Measurements from ENCODE around the gene GGT6.

Gene GGT6

GRCh38 chr17:4559139-4559791 lies 1.1 kb downstream of the GGT6 start:
- Histone ChIP-seq H2AFZ (ENCODE audit: low read length) (no peak overlapping the region), H3K79me2 (ENCODE audit: insufficient read depth, low read length) (peaks cover 19% of the 10 kb centered on the region), H3K9ac (ENCODE audit: low read depth, low read length, poor library complexity, severe bottlenecking) (no peak overlapping the region), H3K4me1 (ENCODE audit: insufficient read depth, low read length, poor library complexity, severe bottlenecking) (peaks cover 34% of the 10 kb centered on the region), H3K27me3 (ENCODE audit: insufficient read depth, low read length, poor library complexity, severe bottlenecking) (no peaks in the 10 kb centered on the region), H3K4me2 (ENCODE audit: low read depth, low read length, poor library complexity, severe bottlenecking) (no peak overlapping the region), H3K4me3 (ENCODE audit: low read length, poor library complexity, severe bottlenecking) (no peak overlapping the region), H4K20me1 (ENCODE audit: insufficient read depth, low read length, poor library complexity, severe bottlenecking) (peaks cover 7% of the 10 kb centered on the region), H3K9me3 (ENCODE audit: insufficient read depth, low read depth, low read length) (no peaks in the 10 kb centered on the region), H3F3A (ENCODE audit: low read depth) (no peaks in the 10 kb centered on the region), H3K9me2 (replicated peaks; ENCODE audit: low read depth, low read length) (no peaks in the 10 kb centered on the region), H3K36me3 (ENCODE audit: insufficient read depth, low read length) (no peaks in the 10 kb centered on the region)
- TF ChIP-seq EZH2phosphoT487 (IDR thresholded peaks at IDR 0.05; ENCODE audit: borderline replicate concordance) = no peak
- TF ChIP-seq CTCF (conservative IDR thresholded peaks at IDR 0.05; ENCODE audit: low read length) = no peak

- peaks cover 27% of the 10 kb centered on the region for H3K79me2 ChIP-seq (ENCODE audit: insufficient read depth, low read length)
- H2AFZ ChIP-seq (ENCODE audit: low read length) = no peak overlapping the region
- H3K4me2 ChIP-seq (ENCODE audit: low read depth, low read length, poor library complexity, severe bottlenecking) = no peak overlapping the region
- no peaks in the 10 kb centered on the region for H3K9me2 ChIP-seq (replicated peaks; ENCODE audit: low read depth, low read length)
- no peak overlapping the region for H3K4me3 ChIP-seq (ENCODE audit: low read length, poor library complexity, severe bottlenecking)
- peaks cover 42% of the 10 kb centered on the region for H3K4me1 ChIP-seq (ENCODE audit: insufficient read depth, low read length, poor library complexity, severe bottlenecking)
- no peaks in the 10 kb centered on the region for H3K27me3 ChIP-seq (ENCODE audit: insufficient read depth, low read length, poor library complexity, severe bottlenecking)
- peaks cover 8% of the 10 kb centered on the region for H4K20me1 ChIP-seq (ENCODE audit: insufficient read depth, low read length, poor library complexity, severe bottlenecking)
- no peak for TF ChIP-seq CTCF (conservative IDR thresholded peaks at IDR 0.05; ENCODE audit: low read length)
- no peak for TF ChIP-seq EZH2phosphoT487 (IDR thresholded peaks at IDR 0.05; ENCODE audit: borderline replicate concordance)
- no peaks in the 10 kb centered on the region for H3F3A ChIP-seq (ENCODE audit: low read depth)
- no peaks in the 10 kb centered on the region for H3K36me3 ChIP-seq (ENCODE audit: insufficient read depth, low read length)
- no peaks in the 10 kb centered on the region for H3K9me3 ChIP-seq (ENCODE audit: insufficient read depth, low read depth, low read length)
- no peak overlapping the region for H3K9ac ChIP-seq (ENCODE audit: low read depth, low read length, poor library complexity, severe bottlenecking)
Observed at GRCh38 chr17:4558347-4558971, 1.9 kb downstream of the GGT6 start.

GRCh38 chr17:4557626-4558346 lies 2.6 kb downstream of the GGT6 start:
- peaks cover 41% of the 10 kb centered on the region for H3K4me1 ChIP-seq (ENCODE audit: insufficient read depth, low read length, poor library complexity, severe bottlenecking)
- H3F3A ChIP-seq (ENCODE audit: low read depth) = no peaks in the 10 kb centered on the region
- no peaks in the 10 kb centered on the region for H3K27me3 ChIP-seq (ENCODE audit: insufficient read depth, low read length, poor library complexity, severe bottlenecking)
- peaks cover 31% of the 10 kb centered on the region for H3K79me2 ChIP-seq (ENCODE audit: insufficient read depth, low read length)
- H3K36me3 ChIP-seq (ENCODE audit: insufficient read depth, low read length) = no peaks in the 10 kb centered on the region
- TF ChIP-seq EZH2phosphoT487 (IDR thresholded peaks at IDR 0.05; ENCODE audit: borderline replicate concordance) (no peak), CTCF (conservative IDR thresholded peaks at IDR 0.05; ENCODE audit: low read length) (no peak)
- no peaks in the 10 kb centered on the region for H3K9me2 ChIP-seq (replicated peaks; ENCODE audit: low read depth, low read length)
- no peak overlapping the region for H3K4me2 ChIP-seq (ENCODE audit: low read depth, low read length, poor library complexity, severe bottlenecking)
- peaks cover 8% of the 10 kb centered on the region for H4K20me1 ChIP-seq (ENCODE audit: insufficient read depth, low read length, poor library complexity, severe bottlenecking)
- no peak overlapping the region for H3K4me3 ChIP-seq (ENCODE audit: low read length, poor library complexity, severe bottlenecking)
- no peaks in the 10 kb centered on the region for H3K9me3 ChIP-seq (ENCODE audit: insufficient read depth, low read depth, low read length)
- no peak overlapping the region for H3K9ac ChIP-seq (ENCODE audit: low read depth, low read length, poor library complexity, severe bottlenecking)
- no peak overlapping the region for H2AFZ ChIP-seq (ENCODE audit: low read length)
